D721Med (cell line): Measurements from ENCODE around the gene OR10G4.
"Not testable (repeated sequence)": the region's sequence is repeated elsewhere in the genome, so short reads cannot be mapped to it uniquely, and the experiment has no call there.

Experiments used
- DNase-seq: peaks from one replicate; pipeline ENCODE4 v3.0.0; 2011; ENCODE audit warnings: low spot score; ENCODE audit not compliant: insufficient read length
- FAIRE-seq: peaks from 2 replicates; lab custom pipeline; 2011; peaks lifted over from hg19 to GRCh38; lab: Jason Lieb, UNC
- TF ChIP-seq, protein P1 (sequence below): IDR thresholded peaks from 2 replicates; pipeline ENCODE4 v1.5.1; 2012; ENCODE audit warnings: mild to moderate bottlenecking, control low read depth; ENCODE audit not compliant: insufficient read depth; ENCODE audit errors: missing control alignments

The OR10G4 gene, protein sequence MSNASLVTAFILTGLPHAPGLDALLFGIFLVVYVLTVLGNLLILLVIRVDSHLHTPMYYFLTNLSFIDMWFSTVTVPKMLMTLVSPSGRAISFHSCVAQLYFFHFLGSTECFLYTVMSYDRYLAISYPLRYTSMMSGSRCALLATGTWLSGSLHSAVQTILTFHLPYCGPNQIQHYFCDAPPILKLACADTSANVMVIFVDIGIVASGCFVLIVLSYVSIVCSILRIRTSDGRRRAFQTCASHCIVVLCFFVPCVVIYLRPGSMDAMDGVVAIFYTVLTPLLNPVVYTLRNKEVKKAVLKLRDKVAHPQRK

DNA sequence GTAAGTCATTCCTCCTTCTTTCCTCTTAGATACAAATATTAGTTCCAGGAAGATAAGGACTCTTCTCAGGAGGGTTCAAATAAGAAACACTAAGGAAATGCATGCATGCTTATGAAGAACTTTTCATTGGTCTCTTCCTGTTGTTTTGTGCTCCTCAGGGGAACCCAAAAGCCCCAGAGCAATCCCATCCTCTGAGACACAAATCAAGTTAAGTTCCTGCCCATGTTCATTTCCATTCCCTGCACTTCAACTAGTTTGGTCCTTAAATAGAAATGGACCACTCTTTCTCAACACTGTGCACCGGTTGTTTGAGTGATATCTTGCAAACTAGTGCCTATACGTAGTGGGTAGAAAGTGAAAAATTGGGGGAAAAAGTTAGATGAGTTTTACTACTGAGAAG, at the start of gene OR10G4:
TSS of gene OR10G4 (plus strand) at position 301 of the 400 bp plus-strand sequence. CDS start 2,578 bp downstream, outside the sequence.
- no peak for FAIRE-seq
- TF ChIP-seq, protein P1, sequence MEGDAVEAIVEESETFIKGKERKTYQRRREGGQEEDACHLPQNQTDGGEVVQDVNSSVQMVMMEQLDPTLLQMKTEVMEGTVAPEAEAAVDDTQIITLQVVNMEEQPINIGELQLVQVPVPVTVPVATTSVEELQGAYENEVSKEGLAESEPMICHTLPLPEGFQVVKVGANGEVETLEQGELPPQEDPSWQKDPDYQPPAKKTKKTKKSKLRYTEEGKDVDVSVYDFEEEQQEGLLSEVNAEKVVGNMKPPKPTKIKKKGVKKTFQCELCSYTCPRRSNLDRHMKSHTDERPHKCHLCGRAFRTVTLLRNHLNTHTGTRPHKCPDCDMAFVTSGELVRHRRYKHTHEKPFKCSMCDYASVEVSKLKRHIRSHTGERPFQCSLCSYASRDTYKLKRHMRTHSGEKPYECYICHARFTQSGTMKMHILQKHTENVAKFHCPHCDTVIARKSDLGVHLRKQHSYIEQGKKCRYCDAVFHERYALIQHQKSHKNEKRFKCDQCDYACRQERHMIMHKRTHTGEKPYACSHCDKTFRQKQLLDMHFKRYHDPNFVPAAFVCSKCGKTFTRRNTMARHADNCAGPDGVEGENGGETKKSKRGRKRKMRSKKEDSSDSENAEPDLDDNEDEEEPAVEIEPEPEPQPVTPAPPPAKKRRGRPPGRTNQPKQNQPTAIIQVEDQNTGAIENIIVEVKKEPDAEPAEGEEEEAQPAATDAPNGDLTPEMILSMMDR = no peak

DNA sequence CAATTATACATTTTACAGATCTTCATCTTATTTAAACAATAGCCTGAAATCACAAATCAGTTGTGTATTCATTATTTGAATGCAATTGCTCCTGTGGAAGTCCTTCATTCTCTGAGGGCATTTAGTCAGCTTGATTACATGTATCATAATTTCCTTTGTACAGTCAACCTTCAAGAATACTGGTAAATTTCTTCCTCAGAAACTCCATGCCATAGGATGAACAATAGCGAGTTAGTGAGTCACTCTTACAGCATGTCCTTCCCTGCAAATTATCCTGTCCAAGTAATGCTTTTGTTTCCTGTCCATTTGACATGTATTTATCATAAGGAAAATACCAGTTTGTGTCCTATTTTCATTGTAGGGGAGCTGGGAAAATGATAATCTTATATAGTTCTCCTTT, 39.0 kb upstream of the OR10G4 start:
- TF ChIP-seq, protein P1 = no peak
- DNase-seq (no peak), FAIRE-seq (no peak)

More for the DNA sequence above, at the start of gene OR10G4:
- no peak for DNase-seq

DNA sequence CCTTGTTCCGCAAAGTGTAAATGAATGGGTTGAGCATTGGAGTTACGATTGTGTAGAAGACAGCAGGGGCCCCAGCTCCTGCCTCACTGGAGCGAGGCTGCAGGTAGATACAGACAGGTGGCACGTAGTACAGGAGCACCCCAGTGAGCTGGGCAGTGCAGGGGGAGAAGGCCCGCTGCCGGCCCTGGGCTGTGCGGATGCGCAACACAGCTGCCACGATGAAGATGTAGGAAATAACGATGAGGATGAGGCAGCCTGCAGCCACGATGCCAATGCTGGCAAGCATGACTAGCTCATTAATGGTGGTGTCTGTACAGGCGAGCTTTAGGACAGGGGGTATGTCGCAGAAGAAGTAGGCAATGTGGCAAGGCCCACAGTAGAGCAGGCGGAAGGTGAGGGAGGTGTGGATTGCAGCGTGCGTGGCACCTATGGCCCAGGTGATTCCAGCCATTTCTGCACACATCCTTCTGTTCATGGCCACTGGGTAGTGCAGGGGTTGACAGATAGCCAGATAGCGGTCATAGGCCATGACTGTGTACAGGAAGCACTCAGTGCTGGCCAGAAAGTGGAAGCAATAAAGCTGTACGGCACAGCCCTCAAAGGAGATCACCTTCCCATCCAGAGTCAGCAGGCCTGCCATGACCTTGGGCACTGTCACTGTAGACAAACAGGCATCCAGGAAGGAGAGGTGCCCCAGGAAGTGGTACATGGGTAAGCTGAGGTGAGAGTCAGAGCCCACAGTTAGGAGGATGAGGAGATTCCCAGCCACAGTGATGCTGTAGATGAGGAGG, 35.8 kb upstream of the OR10G4 start:
- FAIRE-seq (no peak), DNase-seq (no peak)
- TF ChIP-seq, protein P1 = no peak

DNA sequence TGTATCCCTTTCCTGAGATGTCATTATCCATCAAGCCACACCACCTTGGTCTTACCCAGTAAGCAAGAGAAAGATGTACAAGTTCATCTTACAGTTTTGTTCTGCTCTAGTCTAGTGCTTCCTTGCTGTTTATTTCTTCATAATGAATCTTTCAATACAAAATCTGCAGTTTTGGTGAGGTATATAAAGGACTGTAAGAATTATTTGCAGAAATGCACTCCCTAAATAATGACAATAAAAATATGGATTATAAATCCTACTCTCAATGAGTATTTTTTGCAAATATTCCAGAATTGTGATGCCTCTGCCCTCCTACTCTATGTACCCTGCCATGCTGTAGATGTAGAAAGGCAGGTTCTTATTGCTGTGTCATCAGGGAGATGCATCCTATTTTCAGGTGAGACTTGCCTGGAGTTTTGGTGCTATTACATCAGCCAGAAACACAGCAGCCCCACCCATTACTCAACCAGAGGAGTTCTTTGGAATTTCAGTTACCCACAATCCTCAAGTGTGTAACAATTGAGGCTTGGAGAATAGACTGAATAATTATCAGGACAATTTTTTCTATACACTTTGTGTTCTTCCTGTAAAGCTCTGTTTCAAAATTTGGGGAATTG, 35.0 kb upstream of the OR10G4 start, which contains the start of gene OR10S1:
TSS of gene OR10S1 (minus strand) at position 51 of the 617 bp plus-strand sequence. CDS start 117 bp downstream, outside the sequence.
- TF ChIP-seq, protein P1 = no peak
- DNase-seq = no peak
- FAIRE-seq = no peak

DNA sequence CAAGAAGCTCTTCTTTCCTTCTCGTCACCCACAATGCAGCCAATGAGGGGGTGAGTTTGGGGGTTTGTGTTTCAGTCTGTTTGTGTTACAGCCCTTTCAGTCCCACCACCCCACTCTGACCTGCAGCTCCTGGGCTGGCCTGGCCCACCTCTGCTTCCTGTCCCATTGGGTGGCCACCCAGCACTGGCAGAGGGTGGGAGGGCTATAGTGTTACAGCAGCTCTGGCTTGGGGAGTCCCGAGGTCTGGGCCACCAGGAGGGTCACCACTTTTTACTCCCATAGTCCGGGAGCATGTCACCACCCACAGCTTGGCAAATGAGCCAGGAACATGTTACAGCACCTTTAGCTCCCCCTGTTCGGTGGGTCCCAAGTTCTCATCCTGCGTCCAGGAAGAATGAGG, 33.5 kb upstream of the OR10G4 start:
- TF ChIP-seq, protein P1 = no peak
- FAIRE-seq = no peak
- no peak for DNase-seq

DNA sequence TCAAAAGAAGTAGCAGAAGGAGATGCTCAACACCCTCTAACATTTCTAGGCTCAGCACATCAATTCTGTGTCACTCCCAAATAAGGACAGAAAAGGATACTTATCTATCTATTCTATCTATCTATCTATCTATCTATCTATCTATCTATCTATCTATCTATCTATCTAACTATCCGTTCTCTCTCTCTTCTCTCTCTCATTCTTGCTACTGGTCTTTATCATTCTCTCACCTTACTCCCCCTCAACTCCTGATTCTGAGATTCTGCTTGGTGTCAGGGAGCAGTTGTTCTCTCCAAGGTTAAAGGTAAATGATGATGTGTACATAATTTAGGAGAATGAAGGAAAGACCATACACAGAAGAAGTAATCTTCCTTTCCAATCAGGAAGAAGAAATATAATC, 17.7 kb upstream of the OR10G4 start, which contains the start of gene OR10G6:
TSS of gene OR10G6 (minus strand) at position 43 of the 400 bp plus-strand sequence. CDS start at position 43, 0 bp downstream.
- FAIRE-seq = no peak
- no peak for DNase-seq
- TF ChIP-seq, protein P1 = no peak

DNA sequence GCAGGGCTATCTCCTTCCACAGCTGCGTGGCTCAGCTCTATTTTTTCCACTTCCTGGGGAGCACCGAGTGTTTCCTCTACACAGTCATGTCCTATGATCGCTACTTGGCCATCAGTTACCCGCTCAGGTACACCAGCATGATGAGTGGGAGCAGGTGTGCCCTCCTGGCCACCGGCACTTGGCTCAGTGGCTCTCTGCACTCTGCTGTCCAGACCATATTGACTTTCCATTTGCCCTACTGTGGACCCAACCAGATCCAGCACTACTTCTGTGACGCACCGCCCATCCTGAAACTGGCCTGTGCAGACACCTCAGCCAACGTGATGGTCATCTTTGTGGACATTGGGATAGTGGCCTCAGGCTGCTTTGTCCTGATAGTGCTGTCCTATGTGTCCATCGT, 3.0 kb downstream of the OR10G4 start:
- FAIRE-seq, DNase-seq: not testable (repeated sequence)
